ENCODE measurements around the gene TRIM46. TPM values are rescaled to one million over a fixed set of nuclear protein-coding genes. Genes with fewer than 3 reads are reported as not detected.

Gene TRIM46
- polyA plus RNA-seq, 1 donor (not counting 4 experiments of a cell fraction or from before 2014, with no cell fraction given): 1.7 TPM

GRCh38 chr1:155127105-155127966 lies 46.3 kb upstream of the TRIM46 start, which contains the start of gene EFNA1:
TSS of gene EFNA1 (plus strand) at chr1:155127876. CDS start at chr1:155127978, 102 bp downstream.
- peak within 1 kb of the TSS; percentile 96 for H3K9ac ChIP-seq (ENCODE audit: control insufficient read depth, extremely low read depth, insufficient read depth, low read length)
- FAIRE-seq: no peak
- H3K79me2 ChIP-seq (ENCODE audit: control insufficient read depth, insufficient read depth, low read length): peaks cover 38% of the 10 kb centered on the region
- TF ChIP-seq CTCF (optimal IDR thresholded peaks at IDR 0.05 in 1 of 3, IDR thresholded peaks at IDR 0.05 in 1 of 3, conservative IDR thresholded peaks at IDR 0.05 in 1 of 3; ENCODE audit: extremely low read depth in 1 of 3, insufficient read depth in 2 of 3, low read length in 3 of 3): no peak
- TF ChIP-seq EZH2 (IDR thresholded peaks at IDR 0.05; ENCODE audit: low read length): no peak
- peaks cover 64% of the 10 kb centered on the region for H3K4me1 ChIP-seq (ENCODE audit: control insufficient read depth, extremely low read depth, insufficient read depth, low read length)
- peaks cover 9 to 17% of the 10 kb centered on the region in 2 experiments for H3K36me3 ChIP-seq (ENCODE audit: control insufficient read depth in 2 of 2, extremely low read depth in 1 of 2, insufficient read depth in 2 of 2, low read length in 2 of 2)
- peak within 1 kb of the TSS; percentile 73 for H2AFZ ChIP-seq (ENCODE audit: control insufficient read depth, low read length)
- H3K27me3 ChIP-seq (ENCODE audit: control insufficient read depth, extremely low read depth, insufficient read depth, low read length): no peaks in the 10 kb centered on the region
- H4K20me1 ChIP-seq (ENCODE audit: control insufficient read depth, extremely low read depth, insufficient read depth, low read length): no peaks in the 10 kb centered on the region
- no peaks in the 10 kb centered on the region for H3K9me3 ChIP-seq (ENCODE audit: control insufficient read depth, low read depth, low read length)
- DNase-seq (ENCODE audit: low read depth, low spot score): no peak
- peak within 1 kb of the TSS; percentile 98 for H3K4me2 ChIP-seq (ENCODE audit: control insufficient read depth, extremely low read depth, insufficient read depth, low read depth, low read length)
- H3K9me1 ChIP-seq (ENCODE audit: control insufficient read depth, extremely low read depth, insufficient read depth, low read length): peaks cover 7% of the 10 kb centered on the region
- H3K4me3 ChIP-seq (ENCODE audit: control insufficient read depth in 2 of 3, extremely low read depth in 1 of 3, insufficient read depth in 2 of 3, low read depth in 1 of 3, low read length in 3 of 3): peak within 1 kb of the TSS; percentile 88 to 94 (median 89)
- H3K27ac ChIP-seq (ENCODE audit: control insufficient read depth, insufficient read depth, low read length): peak within 1 kb of the TSS; percentile 99
- dilution Hi-C loops (cut with MboI; ENCODE audit: extremely low pct_ligation_motif_present, low sequenced_read_pairs): no loop called here

- DNase-seq (ENCODE audit: low read depth, low spot score): no peak
- H3K27ac ChIP-seq (ENCODE audit: control insufficient read depth, insufficient read depth, low read length): peak overlapping the region; percentile 99
Observed at GRCh38 chr1:155127967-155128754, 45.5 kb upstream of the TRIM46 start.

More at GRCh38 chr1:155127967-155128754, 45.5 kb upstream of the TRIM46 start:
- peaks cover 7% of the 10 kb centered on the region for H3K9me1 ChIP-seq (ENCODE audit: control insufficient read depth, extremely low read depth, insufficient read depth, low read length)
- peak overlapping the region; percentile 96 for H3K9ac ChIP-seq (ENCODE audit: control insufficient read depth, extremely low read depth, insufficient read depth, low read length)
- peaks cover 11 to 18% of the 10 kb centered on the region in 2 experiments for H3K36me3 ChIP-seq (ENCODE audit: control insufficient read depth in 2 of 2, extremely low read depth in 1 of 2, insufficient read depth in 2 of 2, low read length in 2 of 2)
- no peaks in the 10 kb centered on the region for H3K9me3 ChIP-seq (ENCODE audit: control insufficient read depth, low read depth, low read length)
- no peak for TF ChIP-seq CTCF (optimal IDR thresholded peaks at IDR 0.05 in 1 of 3, IDR thresholded peaks at IDR 0.05 in 1 of 3, conservative IDR thresholded peaks at IDR 0.05 in 1 of 3; ENCODE audit: extremely low read depth in 1 of 3, insufficient read depth in 2 of 3, low read length in 3 of 3)
- no peak for TF ChIP-seq EZH2 (IDR thresholded peaks at IDR 0.05; ENCODE audit: low read length)
- H4K20me1 ChIP-seq (ENCODE audit: control insufficient read depth, extremely low read depth, insufficient read depth, low read length): no peaks in the 10 kb centered on the region
- H3K4me3 ChIP-seq (ENCODE audit: control insufficient read depth in 2 of 3, extremely low read depth in 1 of 3, insufficient read depth in 2 of 3, low read depth in 1 of 3, low read length in 3 of 3): peak overlapping the region; percentile 88 to 94 (median 89)
- peaks cover 38% of the 10 kb centered on the region for H3K79me2 ChIP-seq (ENCODE audit: control insufficient read depth, insufficient read depth, low read length)
- H3K4me1 ChIP-seq (ENCODE audit: control insufficient read depth, extremely low read depth, insufficient read depth, low read length): peaks cover 64% of the 10 kb centered on the region
- H2AFZ ChIP-seq (ENCODE audit: control insufficient read depth, low read length): no peak overlapping the region
- no peak for FAIRE-seq
- H3K4me2 ChIP-seq (ENCODE audit: control insufficient read depth, extremely low read depth, insufficient read depth, low read depth, low read length): peak overlapping the region; percentile 98
- H3K27me3 ChIP-seq (ENCODE audit: control insufficient read depth, extremely low read depth, insufficient read depth, low read length): no peaks in the 10 kb centered on the region
- dilution Hi-C loops (cut with MboI; ENCODE audit: extremely low pct_ligation_motif_present, low sequenced_read_pairs): no loop called here

All from keratinocyte (primary cell).